ENCODE measurements around the gene DIO3.

- TF ChIP-seq OSR1 (CRISPR knock-in tag; IDR thresholded peaks at IDR 0.05) (no peak), POU6F1 (CRISPR knock-in tag; IDR thresholded peaks at IDR 0.05; ENCODE audit: borderline replicate concordance, low read depth) (no peak), TCF4 (CRISPR knock-in tag; IDR thresholded peaks at IDR 0.05; ENCODE audit: borderline replicate concordance) (no peak), ZFP30 (CRISPR knock-in tag; IDR thresholded peaks at IDR 0.05) (no peak), ARNTL (CRISPR knock-in tag; IDR thresholded peaks at IDR 0.05; ENCODE audit: borderline replicate concordance, low read depth) (no peak), ZNF70 (CRISPR knock-in tag; IDR thresholded peaks at IDR 0.05) (no peak), RARB (CRISPR knock-in tag; IDR thresholded peaks at IDR 0.05) (no peak), ZFP3 (CRISPR knock-in tag; IDR thresholded peaks at IDR 0.05) (no peak), TOX (CRISPR knock-in tag; IDR thresholded peaks at IDR 0.05; ENCODE audit: borderline replicate concordance) (no peak)
- TF ChIP-seq, protein P1, sequence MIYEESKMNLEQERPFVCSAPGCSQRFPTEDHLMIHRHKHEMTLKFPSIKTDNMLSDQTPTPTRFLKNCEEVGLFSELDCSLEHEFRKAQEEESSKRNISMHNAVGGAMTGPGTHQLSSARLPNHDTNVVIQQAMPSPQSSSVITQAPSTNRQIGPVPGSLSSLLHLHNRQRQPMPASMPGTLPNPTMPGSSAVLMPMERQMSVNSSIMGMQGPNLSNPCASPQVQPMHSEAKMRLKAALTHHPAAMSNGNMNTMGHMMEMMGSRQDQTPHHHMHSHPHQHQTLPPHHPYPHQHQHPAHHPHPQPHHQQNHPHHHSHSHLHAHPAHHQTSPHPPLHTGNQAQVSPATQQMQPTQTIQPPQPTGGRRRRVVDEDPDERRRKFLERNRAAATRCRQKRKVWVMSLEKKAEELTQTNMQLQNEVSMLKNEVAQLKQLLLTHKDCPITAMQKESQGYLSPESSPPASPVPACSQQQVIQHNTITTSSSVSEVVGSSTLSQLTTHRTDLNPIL (CRISPR knock-in tag; IDR thresholded peaks at IDR 0.05; ENCODE audit: low read depth), result no peak
- TF ChIP-seq, protein P2, sequence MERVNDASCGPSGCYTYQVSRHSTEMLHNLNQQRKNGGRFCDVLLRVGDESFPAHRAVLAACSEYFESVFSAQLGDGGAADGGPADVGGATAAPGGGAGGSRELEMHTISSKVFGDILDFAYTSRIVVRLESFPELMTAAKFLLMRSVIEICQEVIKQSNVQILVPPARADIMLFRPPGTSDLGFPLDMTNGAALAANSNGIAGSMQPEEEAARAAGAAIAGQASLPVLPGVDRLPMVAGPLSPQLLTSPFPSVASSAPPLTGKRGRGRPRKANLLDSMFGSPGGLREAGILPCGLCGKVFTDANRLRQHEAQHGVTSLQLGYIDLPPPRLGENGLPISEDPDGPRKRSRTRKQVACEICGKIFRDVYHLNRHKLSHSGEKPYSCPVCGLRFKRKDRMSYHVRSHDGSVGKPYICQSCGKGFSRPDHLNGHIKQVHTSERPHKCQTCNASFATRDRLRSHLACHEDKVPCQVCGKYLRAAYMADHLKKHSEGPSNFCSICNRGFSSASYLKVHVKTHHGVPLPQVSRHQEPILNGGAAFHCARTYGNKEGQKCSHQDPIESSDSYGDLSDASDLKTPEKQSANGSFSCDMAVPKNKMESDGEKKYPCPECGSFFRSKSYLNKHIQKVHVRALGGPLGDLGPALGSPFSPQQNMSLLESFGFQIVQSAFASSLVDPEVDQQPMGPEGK (CRISPR knock-in tag; IDR thresholded peaks at IDR 0.05; ENCODE audit: borderline replicate concordance), result no peak
- TF ChIP-seq, protein P3, sequence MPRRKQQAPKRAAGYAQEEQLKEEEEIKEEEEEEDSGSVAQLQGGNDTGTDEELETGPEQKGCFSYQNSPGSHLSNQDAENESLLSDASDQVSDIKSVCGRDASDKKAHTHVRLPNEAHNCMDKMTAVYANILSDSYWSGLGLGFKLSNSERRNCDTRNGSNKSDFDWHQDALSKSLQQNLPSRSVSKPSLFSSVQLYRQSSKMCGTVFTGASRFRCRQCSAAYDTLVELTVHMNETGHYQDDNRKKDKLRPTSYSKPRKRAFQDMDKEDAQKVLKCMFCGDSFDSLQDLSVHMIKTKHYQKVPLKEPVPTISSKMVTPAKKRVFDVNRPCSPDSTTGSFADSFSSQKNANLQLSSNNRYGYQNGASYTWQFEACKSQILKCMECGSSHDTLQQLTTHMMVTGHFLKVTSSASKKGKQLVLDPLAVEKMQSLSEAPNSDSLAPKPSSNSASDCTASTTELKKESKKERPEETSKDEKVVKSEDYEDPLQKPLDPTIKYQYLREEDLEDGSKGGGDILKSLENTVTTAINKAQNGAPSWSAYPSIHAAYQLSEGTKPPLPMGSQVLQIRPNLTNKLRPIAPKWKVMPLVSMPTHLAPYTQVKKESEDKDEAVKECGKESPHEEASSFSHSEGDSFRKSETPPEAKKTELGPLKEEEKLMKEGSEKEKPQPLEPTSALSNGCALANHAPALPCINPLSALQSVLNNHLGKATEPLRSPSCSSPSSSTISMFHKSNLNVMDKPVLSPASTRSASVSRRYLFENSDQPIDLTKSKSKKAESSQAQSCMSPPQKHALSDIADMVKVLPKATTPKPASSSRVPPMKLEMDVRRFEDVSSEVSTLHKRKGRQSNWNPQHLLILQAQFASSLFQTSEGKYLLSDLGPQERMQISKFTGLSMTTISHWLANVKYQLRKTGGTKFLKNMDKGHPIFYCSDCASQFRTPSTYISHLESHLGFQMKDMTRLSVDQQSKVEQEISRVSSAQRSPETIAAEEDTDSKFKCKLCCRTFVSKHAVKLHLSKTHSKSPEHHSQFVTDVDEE (CRISPR knock-in tag; IDR thresholded peaks at IDR 0.05), result no peak
Observed at GRCh38 chr14:101599234-101599885, 38.1 kb downstream of the DIO3 start.

Measured in SK-N-SH treated with all-trans-retinoic acid at 6 μM for 48 hours (cell line).